ENCODE results near the gene MAPK1. TPM values are rescaled to one million over a fixed set of nuclear protein-coding genes. Genes with fewer than 3 reads are reported as not detected.
"Not testable (repeated sequence)": the region's sequence is repeated elsewhere in the genome, so short reads cannot be mapped to it uniquely, and the experiment has no call there.

MAPK1 gene
- total RNA-seq, 1 experiment from 2014 or later = 139 TPM

DNA sequence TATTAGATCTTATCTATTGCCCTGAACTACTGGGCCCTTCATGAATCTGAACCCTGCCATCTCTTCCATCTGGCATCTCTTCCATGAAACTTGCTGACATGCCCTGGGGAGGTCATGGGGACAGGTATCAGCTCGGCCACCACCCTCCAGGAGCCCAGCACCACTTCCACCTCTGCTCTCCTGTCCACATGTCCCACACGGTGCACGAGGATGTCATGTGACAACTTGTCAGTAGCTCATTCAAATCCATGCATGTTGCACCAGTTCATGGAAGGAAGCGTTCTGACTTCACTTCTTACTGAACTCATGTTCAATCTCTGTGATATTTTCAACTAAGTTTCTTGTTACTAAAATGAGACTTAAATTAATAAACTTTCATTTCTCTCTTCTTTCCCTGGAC lies 148.4 kb downstream of the MAPK1 start:
- H3K4me3 ChIP-seq (ENCODE audit: low read depth, low read length, poor library complexity, severe bottlenecking) = no peak overlapping the region
- ChIA-PET POLR2A (ENCODE audit: low non-redundant PET) (no interaction called here), CTCF (no interaction called here)
- no peaks in the 10 kb centered on the region for H3K27me3 ChIP-seq (replicated peaks; ENCODE audit: insufficient read depth, low read depth, low read length, poor library complexity)
- H3K9me3 ChIP-seq (ENCODE audit: low read depth, low read length, poor library complexity, severe bottlenecking) = no peaks in the 10 kb centered on the region
- no TSS peak for BruUV-seq (replicated peaks)
- no peak for TF ChIP-seq CTCF (conservative IDR thresholded peaks at IDR 0.05; ENCODE audit: low read depth, low read length)
- no peak for TF ChIP-seq EZH2 (IDR thresholded peaks at IDR 0.05; ENCODE audit: borderline replicate concordance, low read depth, low read length, poor library complexity, severe bottlenecking)
- no peak overlapping the region for H3K27ac ChIP-seq (ENCODE audit: low read depth, low read length, poor library complexity, severe bottlenecking)
- no peak for DNase-seq (ENCODE audit: low spot score)
- H3K36me3 ChIP-seq (ENCODE audit: insufficient read depth, low read length, poor library complexity, severe bottlenecking) = no peaks in the 10 kb centered on the region
- intact Hi-C loops (cut with micrococcal nuclease; ENCODE audit: unreplicated experiment) = no loop called here
- no peaks in the 10 kb centered on the region for H3K4me1 ChIP-seq (ENCODE audit: insufficient read depth, low read length, poor library complexity, severe bottlenecking)

- H3K36me3 ChIP-seq (ENCODE audit: insufficient read depth, low read length, poor library complexity, severe bottlenecking) = no peaks in the 10 kb centered on the region
- no peaks in the 10 kb centered on the region for H3K27me3 ChIP-seq (replicated peaks; ENCODE audit: insufficient read depth, low read depth, low read length, poor library complexity)
- H3K4me1 ChIP-seq (ENCODE audit: insufficient read depth, low read length, poor library complexity, severe bottlenecking) = peaks cover 1% of the 10 kb centered on the region
- no peak overlapping the region for H3K27ac ChIP-seq (ENCODE audit: low read depth, low read length, poor library complexity, severe bottlenecking)
- intact Hi-C loops (cut with micrococcal nuclease; ENCODE audit: unreplicated experiment) = no loop called here
- TF ChIP-seq EZH2 (IDR thresholded peaks at IDR 0.05; ENCODE audit: borderline replicate concordance, low read depth, low read length, poor library complexity, severe bottlenecking) (no peak), CTCF (conservative IDR thresholded peaks at IDR 0.05; ENCODE audit: low read depth, low read length) (no peak)
- ChIA-PET POLR2A (ENCODE audit: low non-redundant PET) (no interaction called here), CTCF (no interaction called here)
- no peak for DNase-seq (ENCODE audit: low spot score)
- H3K4me3 ChIP-seq (ENCODE audit: low read depth, low read length, poor library complexity, severe bottlenecking) = no peak overlapping the region
- no peaks in the 10 kb centered on the region for H3K9me3 ChIP-seq (ENCODE audit: low read depth, low read length, poor library complexity, severe bottlenecking)
- no TSS peak for BruUV-seq (replicated peaks)
Observed at GRCh38 chr22:21718499-21718898, 148.9 kb downstream of the MAPK1 start.

DNA sequence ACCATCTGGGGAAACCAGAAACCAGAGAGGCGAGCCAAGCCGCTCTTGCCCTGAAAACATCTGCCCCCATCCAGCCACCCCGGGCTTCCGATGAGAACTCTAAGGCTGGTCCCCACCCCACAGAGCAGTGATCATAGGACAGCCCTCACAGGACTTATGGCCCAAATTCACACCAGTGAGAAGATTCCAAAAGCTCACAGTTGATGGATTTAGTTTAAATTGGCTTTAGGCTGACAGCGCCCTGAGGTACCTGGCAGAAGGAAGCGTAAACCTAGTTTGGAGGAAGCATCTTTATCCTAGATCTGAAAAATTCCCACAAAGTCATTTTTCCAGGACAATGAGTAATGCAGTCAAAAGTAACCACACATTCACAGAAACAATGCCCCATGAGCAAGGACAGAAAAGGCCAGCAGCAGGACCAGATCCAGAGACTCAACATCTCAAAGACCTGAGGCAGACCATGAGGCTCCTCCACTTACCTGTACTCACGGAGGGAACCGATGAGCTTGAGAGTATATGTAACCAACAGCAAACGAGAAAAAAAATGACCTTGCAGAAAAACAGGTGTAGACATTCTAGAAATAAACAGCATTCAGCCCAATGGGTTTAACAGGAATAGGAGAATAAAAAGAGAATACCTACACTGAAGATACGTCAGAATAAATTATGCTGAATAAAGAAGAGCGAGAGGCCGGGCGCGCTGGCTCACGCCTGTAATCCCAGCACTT lies 150.9 kb downstream of the MAPK1 start:
- intact Hi-C loops (cut with micrococcal nuclease; ENCODE audit: unreplicated experiment); POLR2A ChIA-PET (ENCODE audit: low non-redundant PET); BruUV-seq (replicated peaks); H3K4me3 ChIP-seq (ENCODE audit: low read depth, low read length, poor library complexity, severe bottlenecking); DNase-seq (ENCODE audit: low spot score); H3K4me1 ChIP-seq (ENCODE audit: insufficient read depth, low read length, poor library complexity, severe bottlenecking); H3K9me3 ChIP-seq (ENCODE audit: low read depth, low read length, poor library complexity, severe bottlenecking); H3K27ac ChIP-seq (ENCODE audit: low read depth, low read length, poor library complexity, severe bottlenecking); H3K36me3 ChIP-seq (ENCODE audit: insufficient read depth, low read length, poor library complexity, severe bottlenecking); H3K27me3 ChIP-seq (replicated peaks; ENCODE audit: insufficient read depth, low read depth, low read length, poor library complexity): not testable (repeated sequence)
- CTCF ChIA-PET = interaction anchor here (0.6 kb wide), 1 partner anchor 149 kb away, joined by 7 read pairs; no protein-coding TSS in a partner anchor

GRCh38 chr22:21714786-21715185 lies 152.7 kb downstream of the MAPK1 start:
- no peaks in the 10 kb centered on the region for H3K36me3 ChIP-seq (ENCODE audit: insufficient read depth, low read length, poor library complexity, severe bottlenecking)
- POLR2A ChIA-PET (ENCODE audit: low non-redundant PET) = no interaction called here
- no peaks in the 10 kb centered on the region for H3K27me3 ChIP-seq (replicated peaks; ENCODE audit: insufficient read depth, low read depth, low read length, poor library complexity)
- H3K4me1 ChIP-seq (ENCODE audit: insufficient read depth, low read length, poor library complexity, severe bottlenecking) = peaks cover 4% of the 10 kb centered on the region
- no peak overlapping the region for H3K4me3 ChIP-seq (ENCODE audit: low read depth, low read length, poor library complexity, severe bottlenecking)
- peak; percentile 17 for DNase-seq (ENCODE audit: low spot score)
- CTCF ChIA-PET = interaction anchor here (0.5 kb wide), 1 partner anchor 11 kb away, joined by 3 read pairs; no protein-coding TSS in a partner anchor
- H3K27ac ChIP-seq (ENCODE audit: low read depth, low read length, poor library complexity, severe bottlenecking) = no peak overlapping the region
- intact Hi-C loops (cut with micrococcal nuclease; ENCODE audit: unreplicated experiment) = loop anchor here (5.0 kb wide), 1 partner anchor 48 kb away; no protein-coding TSS in a partner anchor
- BruUV-seq (replicated peaks) = no TSS peak
- TF ChIP-seq CTCF (conservative IDR thresholded peaks at IDR 0.05; ENCODE audit: low read depth, low read length) (no peak), EZH2 (IDR thresholded peaks at IDR 0.05; ENCODE audit: borderline replicate concordance, low read depth, low read length, poor library complexity, severe bottlenecking) (no peak)
- no peaks in the 10 kb centered on the region for H3K9me3 ChIP-seq (ENCODE audit: low read depth, low read length, poor library complexity, severe bottlenecking)
